Mucosa of descending colon (tissue), 3 donors: ENCODE data around the gene KEL. TPM values are rescaled to one million over a fixed set of nuclear protein-coding genes. Genes with fewer than 3 reads are reported as not detected.

Experiments
- ATAC-seq: fragments of 200-7000 bp; cut with Tn5 transposase; one replicate; pipeline ENCODE4 v1.9.1; 2020; ENCODE audit warnings: mild to moderate bottlenecking, moderate library complexity
- DNase-seq, 3 donors: peaks; one replicate each; pipeline ENCODE4 v3.0.0-alpha.2; 2020
- H3K36me3 ChIP-seq: fragments of 200-600 bp; one replicate; pipeline ENCODE4 v1.8.0; 2021; ENCODE audit warnings: low read depth, mild to moderate bottlenecking
- H3K4me1 ChIP-seq: fragments of 200-600 bp; one replicate; pipeline ENCODE4 v1.8.0; 2021; ENCODE audit warnings: low read depth, mild to moderate bottlenecking
- H3K4me3 ChIP-seq: fragments of 200-600 bp; one replicate; pipeline ENCODE4 v1.8.0; 2021; ENCODE audit warnings: mild to moderate bottlenecking
- H3K9me3 ChIP-seq: fragments of 200-600 bp; one replicate; pipeline ENCODE4 v1.8.0; 2021; ENCODE audit warnings: mild to moderate bottlenecking
- CTCF ChIP-seq: fragments of 200-600 bp; IDR thresholded peaks from one replicate; pipeline ENCODE4 v1.8.0; 2022; ENCODE audit warnings: antibody characterized with exemption, mild to moderate bottlenecking
- intact Hi-C, 2 donors: fragments of 100-400 bp; cut with DNase I in 1 of 2; cut with micrococcal nuclease in 1 of 2; formaldehyde crosslinking; loops; one replicate each; pipeline versions ENCODE4 v1.11.0 to v1.11.1; 2022; cut with DNase I, micrococcal nuclease
- total RNA-seq, 3 donors: library from RNA; stranded (reverse); fragmentation: NEBNext Ultra II Directional in 2 of 3; extraction: Animal tissue kit (Norgen Biotek cat#: 25700) in 2 of 3; gene quantifications; one replicate each; pipeline versions ENCODE4 v1.2.1 to v1.2.4, GENCODE V29; 2021 to 2023
- donor health status: DM: no; HTN: no; CAD: no; lungs with moderate emphysema.
- donor health status: DM: no; HTN: no; CAD: no.
- donor health status: DM: no; HTN: yes; CAD: no.

KEL gene
- total RNA-seq, 3 donors from 2014 or later, result 0.55 TPM; not detected in 2

GRCh38 chr7:142916508-142916907 is 45.7 kb downstream of the KEL start:
- Histone ChIP-seq H3K4me1 (no peaks in the 10 kb centered on the region), H3K36me3 (no peaks in the 10 kb centered on the region), H3K4me3 (no peak overlapping the region), H3K9me3 (no peaks in the 10 kb centered on the region)
- ATAC-seq (no peak), DNase-seq (no peak)
- no peak for TF ChIP-seq CTCF
- intact Hi-C loops, result no loop called here

- no peaks in the 10 kb centered on the region for H3K36me3 ChIP-seq
- no peak overlapping the region for H3K4me3 ChIP-seq
- no peaks in the 10 kb centered on the region for H3K9me3 ChIP-seq
- DNase-seq (no peak), ATAC-seq (no peak)
- no peaks in the 10 kb centered on the region for H3K4me1 ChIP-seq
- intact Hi-C loops, result no loop called here
- TF ChIP-seq CTCF, result no peak
These were observed 46.8 kb downstream of the KEL start for GRCh38 chr7:142915315-142915714.

GRCh38 chr7:142914121-142914520 is 48.0 kb downstream of the KEL start:
- H3K4me3 ChIP-seq, result no peak overlapping the region
- no peak for TF ChIP-seq CTCF
- no peaks in the 10 kb centered on the region for H3K4me1 ChIP-seq
- DNase-seq (no peak), ATAC-seq (no peak)
- no peaks in the 10 kb centered on the region for H3K36me3 ChIP-seq
- intact Hi-C loops, result no loop called here
- no peaks in the 10 kb centered on the region for H3K9me3 ChIP-seq

GRCh38 chr7:142913566-142913965 is 48.6 kb downstream of the KEL start:
- ATAC-seq, result no peak
- no peaks in the 10 kb centered on the region for H3K36me3 ChIP-seq
- H3K4me3 ChIP-seq, result no peak overlapping the region
- TF ChIP-seq CTCF, result no peak
- H3K4me1 ChIP-seq, result no peaks in the 10 kb centered on the region
- no peaks in the 10 kb centered on the region for H3K9me3 ChIP-seq
- intact Hi-C loops, result no loop called here
- no peak for DNase-seq

- TF ChIP-seq CTCF, result no peak
- DNase-seq, result no peak
These were observed 49.1 kb downstream of the KEL start for GRCh38 chr7:142913051-142913450.

GRCh38 chr7:142910481-142910880 is 51.7 kb downstream of the KEL start:
- DNase-seq (no peak), ATAC-seq (peak; percentile 13)
- Histone ChIP-seq H3K9me3 (no peaks in the 10 kb centered on the region), H3K4me3 (no peak overlapping the region), H3K36me3 (no peaks in the 10 kb centered on the region), H3K4me1 (no peaks in the 10 kb centered on the region)
- TF ChIP-seq CTCF, result no peak
- intact Hi-C loops, result no loop called here

More at GRCh38 chr7:142913051-142913450, 49.1 kb downstream of the KEL start:
- H3K4me3 ChIP-seq, result no peak overlapping the region
- no peaks in the 10 kb centered on the region for H3K36me3 ChIP-seq
- no peaks in the 10 kb centered on the region for H3K9me3 ChIP-seq
- ATAC-seq, result no peak
- no peaks in the 10 kb centered on the region for H3K4me1 ChIP-seq
- intact Hi-C loops, result no loop called here
